HFF-Myc (cell line): ENCODE measurements around the gene KRTAP20-1.

ENCODE experiments used
- DNase-seq: peaks from one replicate; pipeline ENCODE4 v3.0.0-alpha.2; 2011; ENCODE audit warnings: low read depth; ENCODE audit errors: extremely low read depth
- H3K4me3 ChIP-seq: replicated peaks from 2 replicates; pipeline ENCODE4 v1.5.1; 2011; ENCODE audit warnings: low read depth, mild to moderate bottlenecking, control low read depth, low read length
- CTCF ChIP-seq: IDR thresholded peaks from 2 replicates; pipeline ENCODE4 v1.5.1; 2012; ENCODE audit warnings: mild to moderate bottlenecking, low read depth, low read length, control low read depth; ENCODE audit errors: missing control alignments

KRTAP20-1 gene

GRCh38 chr21:30616125-30616524 lies at the start of gene KRTAP20-1:
TSS of gene KRTAP20-1 (plus strand) at chr21:30616425. CDS start at chr21:30616455, 30 bp downstream.
- no peak for TF ChIP-seq CTCF
- no peak within 1 kb of the TSS for H3K4me3 ChIP-seq
- DNase-seq = no peak

GRCh38 chr21:30567617-30568016 lies 48.6 kb upstream of the KRTAP20-1 start:
- no peak for DNase-seq
- no peak for TF ChIP-seq CTCF

GRCh38 chr21:30577766-30578165 lies 38.5 kb upstream of the KRTAP20-1 start:
- DNase-seq = no peak
- H3K4me3 ChIP-seq = no peak overlapping the region
- TF ChIP-seq CTCF = no peak

More at GRCh38 chr21:30567617-30568016, 48.6 kb upstream of the KRTAP20-1 start:
- H3K4me3 ChIP-seq = no peak overlapping the region

- no peak for DNase-seq
- no peak for TF ChIP-seq CTCF
- H3K4me3 ChIP-seq = no peak overlapping the region
These were observed 36.9 kb upstream of the KRTAP20-1 start for GRCh38 chr21:30579346-30579745.

GRCh38 chr21:30580132-30580531 lies 36.1 kb upstream of the KRTAP20-1 start:
- no peak overlapping the region for H3K4me3 ChIP-seq
- DNase-seq = no peak
- no peak for TF ChIP-seq CTCF

GRCh38 chr21:30582870-30583269 lies 33.4 kb upstream of the KRTAP20-1 start:
- no peak for TF ChIP-seq CTCF
- no peak overlapping the region for H3K4me3 ChIP-seq

GRCh38 chr21:30590297-30590696 lies 25.9 kb upstream of the KRTAP20-1 start, which contains the start of gene KRTAP22-2:
TSS of gene KRTAP22-2 (minus strand) at chr21:30590397.
- DNase-seq = no peak
- no peak for TF ChIP-seq CTCF
- no peak within 1 kb of the TSS for H3K4me3 ChIP-seq

More at GRCh38 chr21:30582870-30583269, 33.4 kb upstream of the KRTAP20-1 start:
- no peak for DNase-seq
